AML-193 (cell line): ENCODE data around the gene WDR88.
"Not testable (repeated sequence)": the region's sequence is repeated elsewhere in the genome, so short reads cannot be mapped to it uniquely, and the experiment has no call there.

ENCODE experiments used
- DNase-seq, 2 experiments: peaks; one replicate each; lab custom pipeline; 2025; lab: John Stamatoyannopoulos, UW

The WDR88 gene

GRCh38 chr19:33132021-33132420 is at the start of gene WDR88:
Gene WDR88 (plus strand): TSS chr19:33132114. CDS start chr19:33132170, 56 bp downstream.
- DNase-seq, result no peak

GRCh38 chr19:33085570-33086128 is 46.3 kb upstream of the WDR88 start:
- DNase-seq, result no peak

- no peak for DNase-seq
Measured at GRCh38 chr19:33086955-33087354, 45.0 kb upstream of the WDR88 start.

GRCh38 chr19:33089010-33089409 is 42.9 kb upstream of the WDR88 start:
- DNase-seq, result no peak

- DNase-seq, result no peak
Measured at GRCh38 chr19:33090179-33090578, 41.7 kb upstream of the WDR88 start.

GRCh38 chr19:33093420-33094210 is 38.3 kb upstream of the WDR88 start:
- DNase-seq, result no peak

GRCh38 chr19:33094436-33095067 is 37.4 kb upstream of the WDR88 start:
- DNase-seq, result no peak

GRCh38 chr19:33096005-33096404 is 35.9 kb upstream of the WDR88 start:
- no peak for DNase-seq

GRCh38 chr19:33098055-33098534 is 33.8 kb upstream of the WDR88 start:
- no peak for DNase-seq

- no peak for DNase-seq
Measured at GRCh38 chr19:33100894-33101644, 30.8 kb upstream of the WDR88 start.

- no peak for DNase-seq
Measured at GRCh38 chr19:33102893-33103292, 29.0 kb upstream of the WDR88 start.

GRCh38 chr19:33108161-33108560 is 23.8 kb upstream of the WDR88 start:
- no peak for DNase-seq

GRCh38 chr19:33110137-33110910 is 21.6 kb upstream of the WDR88 start:
- DNase-seq, result no peak

- no peak for DNase-seq
Measured at GRCh38 chr19:33111587-33111986, 20.3 kb upstream of the WDR88 start.

GRCh38 chr19:33114312-33114711 is 17.6 kb upstream of the WDR88 start:
- DNase-seq, result no peak

- no peak for DNase-seq
Measured at GRCh38 chr19:33117501-33117900, 14.4 kb upstream of the WDR88 start.

- no peak for DNase-seq
Measured at GRCh38 chr19:33118643-33119042, 13.3 kb upstream of the WDR88 start.

GRCh38 chr19:33124207-33125098 is 7.5 kb upstream of the WDR88 start:
- no peak for DNase-seq

- peak; percentile 68 to 69 for DNase-seq
Measured at GRCh38 chr19:33125929-33126388, 6.0 kb upstream of the WDR88 start.

- not testable (repeated sequence) for DNase-seq
Measured at GRCh38 chr19:33126712-33127111, 5.2 kb upstream of the WDR88 start.
